Skeletal muscle satellite cell (primary cell): ENCODE results near the gene ANKRD65.
"Not testable (repeated sequence)": the region's sequence is repeated elsewhere in the genome, so short reads cannot be mapped to it uniquely, and the experiment has no call there.

Source experiments
- H3K27me3 ChIP-seq: 2 replicates; pipeline ENCODE4 v1.7.0; 2013; ENCODE audit warnings: low read length; ENCODE audit not compliant: control insufficient read depth, insufficient read depth
- H3K36me3 ChIP-seq: 2 replicates; pipeline ENCODE4 v1.7.0; 2013; ENCODE audit warnings: mild to moderate bottlenecking, control low read depth, low read length; ENCODE audit not compliant: insufficient read depth
- H3K4me1 ChIP-seq: 2 replicates; pipeline ENCODE4 v1.7.0; 2013; ENCODE audit warnings: low read length; ENCODE audit not compliant: control insufficient read depth, insufficient read depth
- H3K4me2 ChIP-seq: 2 replicates; pipeline ENCODE4 v1.7.0; 2013; ENCODE audit warnings: mild to moderate bottlenecking, low read length
- H3K4me3 ChIP-seq: 2 replicates; pipeline ENCODE4 v1.7.0; 2013; ENCODE audit warnings: low read length
- H3K9ac ChIP-seq: 2 replicates; pipeline ENCODE4 v1.7.0; 2013; ENCODE audit warnings: mild to moderate bottlenecking, low read depth, low read length, moderate library complexity
- H3K9me3 ChIP-seq: replicated peaks from 2 replicates; pipeline ENCODE4 v1.7.0; 2013; ENCODE audit warnings: mild to moderate bottlenecking, control low read depth, low read length

ANKRD65 gene

GRCh38 chr1:1385339-1385738 lies 35.7 kb downstream of the ANKRD65 start:
- H3K4me2 ChIP-seq, H3K4me3 ChIP-seq, H3K9me3 ChIP-seq, H3K27me3 ChIP-seq, H3K9ac ChIP-seq, H3K4me1 ChIP-seq: not testable (repeated sequence)
- H3K36me3 ChIP-seq, result peaks cover 48% of the 10 kb centered on the region

- H3K36me3 ChIP-seq, result peaks cover 19% of the 10 kb centered on the region
- H3K9ac ChIP-seq, result no peak overlapping the region
- H3K4me3 ChIP-seq, result no peak overlapping the region
Observed at GRCh38 chr1:1381294-1381693, 39.8 kb downstream of the ANKRD65 start.

GRCh38 chr1:1380860-1381259 lies 40.2 kb downstream of the ANKRD65 start:
- Histone ChIP-seq H3K27me3 (no peaks in the 10 kb centered on the region), H3K9ac (no peak overlapping the region), H3K4me1 (peaks cover 4% of the 10 kb centered on the region), H3K4me3 (no peak overlapping the region), H3K9me3 (no peaks in the 10 kb centered on the region), H3K4me2 (no peak overlapping the region), H3K36me3 (peaks cover 18% of the 10 kb centered on the region)

More at GRCh38 chr1:1381294-1381693, 39.8 kb downstream of the ANKRD65 start:
- no peaks in the 10 kb centered on the region for H3K9me3 ChIP-seq
- no peaks in the 10 kb centered on the region for H3K27me3 ChIP-seq
- no peak overlapping the region for H3K4me2 ChIP-seq
- H3K4me1 ChIP-seq, result no peaks in the 10 kb centered on the region

- peaks cover 18% of the 10 kb centered on the region for H3K36me3 ChIP-seq
- H3K4me3 ChIP-seq, result no peak overlapping the region
- no peaks in the 10 kb centered on the region for H3K27me3 ChIP-seq
- peaks cover 15% of the 10 kb centered on the region for H3K4me1 ChIP-seq
- H3K9me3 ChIP-seq, result no peaks in the 10 kb centered on the region
- H3K9ac ChIP-seq, result no peak overlapping the region
- H3K4me2 ChIP-seq, result no peak overlapping the region
Observed at GRCh38 chr1:1377540-1378205, 43.4 kb downstream of the ANKRD65 start.

GRCh38 chr1:1376551-1377226 lies 44.4 kb downstream of the ANKRD65 start:
- Histone ChIP-seq H3K4me3 (no peak overlapping the region), H3K9ac (no peak overlapping the region)

GRCh38 chr1:1374929-1375662 lies 46.0 kb downstream of the ANKRD65 start, which contains the start of gene AURKAIP1:
TSS of gene AURKAIP1 (minus strand) at chr1:1375207. CDS start at chr1:1374756, 451 bp downstream.
- Histone ChIP-seq H3K27me3 (no peaks in the 10 kb centered on the region), H3K36me3 (peaks cover 18% of the 10 kb centered on the region), H3K9ac (peak within 1 kb of the TSS; percentile 99), H3K4me3 (peak within 1 kb of the TSS; percentile 94), H3K4me1 (peaks cover 28% of the 10 kb centered on the region), H3K9me3 (no peaks in the 10 kb centered on the region), H3K4me2 (peak within 1 kb of the TSS; percentile 99)

More at GRCh38 chr1:1376551-1377226, 44.4 kb downstream of the ANKRD65 start:
- Histone ChIP-seq H3K9me3 (no peaks in the 10 kb centered on the region), H3K36me3 (peaks cover 18% of the 10 kb centered on the region), H3K4me1 (peaks cover 23% of the 10 kb centered on the region), H3K4me2 (peak overlapping the region; percentile 72), H3K27me3 (no peaks in the 10 kb centered on the region)

GRCh38 chr1:1374589-1374928 lies 46.5 kb downstream of the ANKRD65 start:
- H3K9ac ChIP-seq, result peak overlapping the region; percentile 99
- H3K4me3 ChIP-seq, result peak overlapping the region; percentile 94
- H3K9me3 ChIP-seq, result no peaks in the 10 kb centered on the region
- peaks cover 28% of the 10 kb centered on the region for H3K4me1 ChIP-seq
- H3K27me3 ChIP-seq, result no peaks in the 10 kb centered on the region
- peaks cover 18% of the 10 kb centered on the region for H3K36me3 ChIP-seq
- H3K4me2 ChIP-seq, result peak overlapping the region; percentile 99

- Histone ChIP-seq H3K9me3 (no peaks in the 10 kb centered on the region), H3K4me2 (peak overlapping the region; percentile 99), H3K9ac (peak overlapping the region; percentile 99), H3K4me1 (peaks cover 28% of the 10 kb centered on the region), H3K27me3 (no peaks in the 10 kb centered on the region), H3K36me3 (peaks cover 18% of the 10 kb centered on the region), H3K4me3 (peak overlapping the region; percentile 94)
Observed at GRCh38 chr1:1373815-1374588, 47.1 kb downstream of the ANKRD65 start.

- Histone ChIP-seq H3K9me3 (no peaks in the 10 kb centered on the region), H3K9ac (peak overlapping the region; percentile 99), H3K4me2 (peak overlapping the region; percentile 99), H3K36me3 (peaks cover 18% of the 10 kb centered on the region), H3K27me3 (no peaks in the 10 kb centered on the region), H3K4me1 (peaks cover 28% of the 10 kb centered on the region), H3K4me3 (peak overlapping the region; percentile 94)
Observed at GRCh38 chr1:1373051-1373814, 47.8 kb downstream of the ANKRD65 start.

GRCh38 chr1:1371746-1372711 lies 49.0 kb downstream of the ANKRD65 start:
- Histone ChIP-seq H3K4me2 (peak overlapping the region; percentile 64), H3K4me3 (peak overlapping the region; percentile 35), H3K9me3 (no peaks in the 10 kb centered on the region), H3K36me3 (peaks cover 18% of the 10 kb centered on the region), H3K27me3 (no peaks in the 10 kb centered on the region), H3K4me1 (peaks cover 28% of the 10 kb centered on the region), H3K9ac (no peak overlapping the region)
